ENCODE results near the gene SLC25A12. TPM values are rescaled to one million over a fixed set of nuclear protein-coding genes. Genes with fewer than 3 reads are reported as not detected.

The SLC25A12 gene
- total and polyA plus RNA-seq, 2 of the 13 experiments (the other 11 are each of a cell fraction or from before 2014, with no cell fraction given): 8.1 to 15.9 TPM

DNA sequence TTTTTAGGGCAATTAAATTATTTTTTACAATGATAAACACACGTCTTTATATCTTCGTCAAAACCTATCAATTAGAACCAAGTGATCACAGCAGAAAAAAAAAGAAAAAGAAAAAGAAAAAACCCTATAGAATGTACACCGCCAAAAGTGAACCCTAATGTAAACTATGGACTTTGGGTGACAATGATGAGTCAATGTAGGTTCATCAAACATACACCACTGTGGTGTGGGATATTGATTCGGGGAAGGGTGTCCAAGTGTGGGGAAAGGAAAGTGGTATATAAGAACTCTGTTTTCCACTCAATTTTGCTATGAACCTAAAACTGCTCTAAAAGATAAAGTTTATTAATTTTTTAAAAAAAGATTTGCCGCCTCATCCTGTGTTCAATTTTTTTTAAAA is 121.7 kb downstream of the SLC25A12 start (continued):
- TF ChIP-seq, protein P1, sequence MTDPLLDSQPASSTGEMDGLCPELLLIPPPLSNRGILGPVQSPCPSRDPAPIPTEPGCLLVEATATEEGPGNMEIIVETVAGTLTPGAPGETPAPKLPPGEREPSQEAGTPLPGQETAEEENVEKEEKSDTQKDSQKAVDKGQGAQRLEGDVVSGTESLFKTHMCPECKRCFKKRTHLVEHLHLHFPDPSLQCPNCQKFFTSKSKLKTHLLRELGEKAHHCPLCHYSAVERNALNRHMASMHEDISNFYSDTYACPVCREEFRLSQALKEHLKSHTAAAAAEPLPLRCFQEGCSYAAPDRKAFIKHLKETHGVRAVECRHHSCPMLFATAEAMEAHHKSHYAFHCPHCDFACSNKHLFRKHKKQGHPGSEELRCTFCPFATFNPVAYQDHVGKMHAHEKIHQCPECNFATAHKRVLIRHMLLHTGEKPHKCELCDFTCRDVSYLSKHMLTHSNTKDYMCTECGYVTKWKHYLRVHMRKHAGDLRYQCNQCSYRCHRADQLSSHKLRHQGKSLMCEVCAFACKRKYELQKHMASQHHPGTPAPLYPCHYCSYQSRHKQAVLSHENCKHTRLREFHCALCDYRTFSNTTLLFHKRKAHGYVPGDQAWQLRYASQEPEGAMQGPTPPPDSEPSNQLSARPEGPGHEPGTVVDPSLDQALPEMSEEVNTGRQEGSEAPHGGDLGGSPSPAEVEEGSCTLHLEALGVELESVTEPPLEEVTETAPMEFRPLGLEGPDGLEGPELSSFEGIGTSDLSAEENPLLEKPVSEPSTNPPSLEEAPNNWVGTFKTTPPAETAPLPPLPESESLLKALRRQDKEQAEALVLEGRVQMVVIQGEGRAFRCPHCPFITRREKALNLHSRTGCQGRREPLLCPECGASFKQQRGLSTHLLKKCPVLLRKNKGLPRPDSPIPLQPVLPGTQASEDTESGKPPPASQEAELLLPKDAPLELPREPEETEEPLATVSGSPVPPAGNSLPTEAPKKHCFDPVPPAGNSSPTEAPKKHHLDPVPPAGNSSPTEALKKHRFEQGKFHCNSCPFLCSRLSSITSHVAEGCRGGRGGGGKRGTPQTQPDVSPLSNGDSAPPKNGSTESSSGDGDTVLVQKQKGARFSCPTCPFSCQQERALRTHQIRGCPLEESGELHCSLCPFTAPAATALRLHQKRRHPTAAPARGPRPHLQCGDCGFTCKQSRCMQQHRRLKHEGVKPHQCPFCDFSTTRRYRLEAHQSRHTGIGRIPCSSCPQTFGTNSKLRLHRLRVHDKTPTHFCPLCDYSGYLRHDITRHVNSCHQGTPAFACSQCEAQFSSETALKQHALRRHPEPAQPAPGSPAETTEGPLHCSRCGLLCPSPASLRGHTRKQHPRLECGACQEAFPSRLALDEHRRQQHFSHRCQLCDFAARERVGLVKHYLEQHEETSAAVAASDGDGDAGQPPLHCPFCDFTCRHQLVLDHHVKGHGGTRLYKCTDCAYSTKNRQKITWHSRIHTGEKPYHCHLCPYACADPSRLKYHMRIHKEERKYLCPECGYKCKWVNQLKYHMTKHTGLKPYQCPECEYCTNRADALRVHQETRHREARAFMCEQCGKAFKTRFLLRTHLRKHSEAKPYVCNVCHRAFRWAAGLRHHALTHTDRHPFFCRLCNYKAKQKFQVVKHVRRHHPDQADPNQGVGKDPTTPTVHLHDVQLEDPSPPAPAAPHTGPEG (CRISPR knock-in tag; IDR thresholded peaks at IDR 0.05): no peak
- TF ChIP-seq TCF7 (IDR thresholded peaks at IDR 0.05; ENCODE audit: low read depth) (peak; percentile 71), FOSL1 (CRISPR knock-in tag; IDR thresholded peaks at IDR 0.05; ENCODE audit: borderline replicate concordance) (peak; percentile 90), ZNF572 (CRISPR knock-in tag; IDR thresholded peaks at IDR 0.05) (no peak), RBAK (CRISPR knock-in tag; IDR thresholded peaks at IDR 0.05) (no peak), PPARG (CRISPR knock-in tag; conservative IDR thresholded peaks at IDR 0.05) (0 out of 2 replicates have a peak, but pooled peaks have one; percentile 32), MEF2D (CRISPR knock-in tag; IDR thresholded peaks at IDR 0.05) (no peak), ZNF230 (CRISPR knock-in tag; IDR thresholded peaks at IDR 0.05) (no peak), SOX5 (CRISPR knock-in tag; IDR thresholded peaks at IDR 0.05; ENCODE audit: borderline replicate concordance) (peak; percentile 75; the same call in 1 of the 2 replicates), ZNF44 (CRISPR knock-in tag; IDR thresholded peaks at IDR 0.05) (no peak), RARA (CRISPR knock-in tag; IDR thresholded peaks at IDR 0.05) (peak; percentile 62), GABPA (IDR thresholded peaks at IDR 0.05; ENCODE audit: low read depth, low read length) (no peak), GABPA (CRISPR knock-in tag; IDR thresholded peaks at IDR 0.05; ENCODE audit: low read depth) (no peak), ZNF33A (CRISPR knock-in tag; IDR thresholded peaks at IDR 0.05; ENCODE audit: borderline replicate concordance) (no peak)
- TF ChIP-seq, protein P2, sequence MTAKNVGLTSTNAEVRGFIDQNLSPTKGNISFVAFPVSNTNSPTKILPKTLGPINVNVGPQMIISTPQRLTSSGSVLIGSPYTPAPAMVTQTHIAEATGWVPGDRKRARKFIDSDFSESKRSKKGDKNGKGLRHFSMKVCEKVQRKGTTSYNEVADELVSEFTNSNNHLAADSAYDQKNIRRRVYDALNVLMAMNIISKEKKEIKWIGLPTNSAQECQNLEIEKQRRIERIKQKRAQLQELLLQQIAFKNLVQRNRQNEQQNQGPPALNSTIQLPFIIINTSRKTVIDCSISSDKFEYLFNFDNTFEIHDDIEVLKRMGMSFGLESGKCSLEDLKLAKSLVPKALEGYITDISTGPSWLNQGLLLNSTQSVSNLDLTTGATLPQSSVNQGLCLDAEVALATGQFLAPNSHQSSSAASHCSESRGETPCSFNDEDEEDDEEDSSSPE (CRISPR knock-in tag; IDR thresholded peaks at IDR 0.05): peak; percentile 31; the same call in 1 of the 2 replicates
- TF ChIP-seq, protein P3, sequence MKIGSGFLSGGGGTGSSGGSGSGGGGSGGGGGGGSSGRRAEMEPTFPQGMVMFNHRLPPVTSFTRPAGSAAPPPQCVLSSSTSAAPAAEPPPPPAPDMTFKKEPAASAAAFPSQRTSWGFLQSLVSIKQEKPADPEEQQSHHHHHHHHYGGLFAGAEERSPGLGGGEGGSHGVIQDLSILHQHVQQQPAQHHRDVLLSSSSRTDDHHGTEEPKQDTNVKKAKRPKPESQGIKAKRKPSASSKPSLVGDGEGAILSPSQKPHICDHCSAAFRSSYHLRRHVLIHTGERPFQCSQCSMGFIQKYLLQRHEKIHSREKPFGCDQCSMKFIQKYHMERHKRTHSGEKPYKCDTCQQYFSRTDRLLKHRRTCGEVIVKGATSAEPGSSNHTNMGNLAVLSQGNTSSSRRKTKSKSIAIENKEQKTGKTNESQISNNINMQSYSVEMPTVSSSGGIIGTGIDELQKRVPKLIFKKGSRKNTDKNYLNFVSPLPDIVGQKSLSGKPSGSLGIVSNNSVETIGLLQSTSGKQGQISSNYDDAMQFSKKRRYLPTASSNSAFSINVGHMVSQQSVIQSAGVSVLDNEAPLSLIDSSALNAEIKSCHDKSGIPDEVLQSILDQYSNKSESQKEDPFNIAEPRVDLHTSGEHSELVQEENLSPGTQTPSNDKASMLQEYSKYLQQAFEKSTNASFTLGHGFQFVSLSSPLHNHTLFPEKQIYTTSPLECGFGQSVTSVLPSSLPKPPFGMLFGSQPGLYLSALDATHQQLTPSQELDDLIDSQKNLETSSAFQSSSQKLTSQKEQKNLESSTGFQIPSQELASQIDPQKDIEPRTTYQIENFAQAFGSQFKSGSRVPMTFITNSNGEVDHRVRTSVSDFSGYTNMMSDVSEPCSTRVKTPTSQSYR (CRISPR knock-in tag; IDR thresholded peaks at IDR 0.05; ENCODE audit: borderline replicate concordance): peak; percentile 44
- TF ChIP-seq, protein P4, sequence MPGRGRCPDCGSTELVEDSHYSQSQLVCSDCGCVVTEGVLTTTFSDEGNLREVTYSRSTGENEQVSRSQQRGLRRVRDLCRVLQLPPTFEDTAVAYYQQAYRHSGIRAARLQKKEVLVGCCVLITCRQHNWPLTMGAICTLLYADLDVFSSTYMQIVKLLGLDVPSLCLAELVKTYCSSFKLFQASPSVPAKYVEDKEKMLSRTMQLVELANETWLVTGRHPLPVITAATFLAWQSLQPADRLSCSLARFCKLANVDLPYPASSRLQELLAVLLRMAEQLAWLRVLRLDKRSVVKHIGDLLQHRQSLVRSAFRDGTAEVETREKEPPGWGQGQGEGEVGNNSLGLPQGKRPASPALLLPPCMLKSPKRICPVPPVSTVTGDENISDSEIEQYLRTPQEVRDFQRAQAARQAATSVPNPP (CRISPR knock-in tag; IDR thresholded peaks at IDR 0.05): no peak
- TF ChIP-seq, protein P5, sequence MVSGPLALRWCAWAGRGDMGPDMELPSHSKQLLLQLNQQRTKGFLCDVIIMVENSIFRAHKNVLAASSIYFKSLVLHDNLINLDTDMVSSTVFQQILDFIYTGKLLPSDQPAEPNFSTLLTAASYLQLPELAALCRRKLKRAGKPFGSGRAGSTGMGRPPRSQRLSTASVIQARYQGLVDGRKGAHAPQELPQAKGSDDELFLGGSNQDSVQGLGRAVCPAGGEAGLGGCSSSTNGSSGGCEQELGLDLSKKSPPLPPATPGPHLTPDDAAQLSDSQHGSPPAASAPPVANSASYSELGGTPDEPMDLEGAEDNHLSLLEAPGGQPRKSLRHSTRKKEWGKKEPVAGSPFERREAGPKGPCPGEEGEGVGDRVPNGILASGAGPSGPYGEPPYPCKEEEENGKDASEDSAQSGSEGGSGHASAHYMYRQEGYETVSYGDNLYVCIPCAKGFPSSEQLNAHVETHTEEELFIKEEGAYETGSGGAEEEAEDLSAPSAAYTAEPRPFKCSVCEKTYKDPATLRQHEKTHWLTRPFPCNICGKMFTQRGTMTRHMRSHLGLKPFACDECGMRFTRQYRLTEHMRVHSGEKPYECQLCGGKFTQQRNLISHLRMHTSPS (CRISPR knock-in tag; IDR thresholded peaks at IDR 0.05; ENCODE audit: low read depth): no peak
